A673 (cell line): ENCODE data around the gene VPS41. TPM values are rescaled to one million over a fixed set of nuclear protein-coding genes. Genes with fewer than 3 reads are reported as not detected.

Experiments
- BruUV-seq: library from RNA; stranded (reverse); fragments of 400-500 nt; replicated peaks from 2 replicates; lab custom pipeline; 2021; lab: Mats Ljungman, UMichigan
- CTCF ChIA-PET: fragments of 300-600 bp; sonication (Branson Sonifier 250); formaldehyde crosslinking; loops from one replicate; lab custom pipeline; 2022; ENCODE audit warnings: antibody characterized with exemption; lab: Charles Lee
- POLR2A ChIA-PET: fragments of 300-600 bp; sonication (Branson Sonifier 250); formaldehyde crosslinking; loops from one replicate; lab custom pipeline; 2022; ENCODE audit warnings: antibody characterized with exemption; ENCODE audit not compliant: low non-redundant PET; lab: Charles Lee
- DNase-seq: peaks from one replicate; pipeline ENCODE4 v3.0.0-alpha.2; 2015; ENCODE audit warnings: low spot score
- H3K27ac ChIP-seq: fragments of 200-600 bp; sonication (generic); 2 replicates; pipeline ENCODE4 v1.5.1; 2016; ENCODE audit warnings: mixed run types, low read depth, mild to moderate bottlenecking, mixed read lengths, antibody characterized with exemption, low read length; ENCODE audit not compliant: poor library complexity, severe bottlenecking
- H3K27me3 ChIP-seq: fragments of 200-600 bp; sonication (generic); replicated peaks from 2 replicates; pipeline ENCODE4 v1.6.1; 2017; ENCODE audit warnings: mixed run types, low read depth, mild to moderate bottlenecking, mixed read lengths, antibody characterized with exemption, low read length; ENCODE audit not compliant: insufficient read depth, poor library complexity
- H3K36me3 ChIP-seq: fragments of 200-600 bp; sonication (generic); 2 replicates; pipeline ENCODE4 v1.6.1; 2016; ENCODE audit warnings: mixed run types, mild to moderate bottlenecking, mixed read lengths, antibody characterized with exemption, low read length; ENCODE audit not compliant: insufficient read depth, poor library complexity, severe bottlenecking
- H3K4me1 ChIP-seq: fragments of 200-600 bp; sonication (generic); 2 replicates; pipeline ENCODE4 v1.6.1; 2017; ENCODE audit warnings: mixed run types, mild to moderate bottlenecking, mixed read lengths, antibody characterized with exemption, low read length; ENCODE audit not compliant: insufficient read depth, poor library complexity, severe bottlenecking
- H3K4me3 ChIP-seq: fragments of 200-600 bp; sonication (generic); 2 replicates; pipeline ENCODE4 v1.5.1; 2016; ENCODE audit warnings: low read depth, mixed run types, mild to moderate bottlenecking, mixed read lengths, low read length; ENCODE audit not compliant: poor library complexity, severe bottlenecking
- H3K9me3 ChIP-seq: fragments of 200-600 bp; sonication (generic); 2 replicates; pipeline ENCODE4 v1.6.1; 2016; ENCODE audit warnings: mixed run types, low read depth, mild to moderate bottlenecking, mixed read lengths, antibody characterized with exemption, low read length; ENCODE audit not compliant: poor library complexity, severe bottlenecking
- EZH2 ChIP-seq: fragments of 200-600 bp; sonication (generic); IDR thresholded peaks from 2 replicates; pipeline ENCODE4 v1.6.1; 2017; ENCODE audit warnings: borderline replicate concordance, low read depth, mild to moderate bottlenecking, mixed read lengths, antibody characterized with exemption, low read length; ENCODE audit not compliant: poor library complexity, severe bottlenecking
- intact Hi-C: fragments of 100-400 bp; cut with micrococcal nuclease; formaldehyde crosslinking; loops from one replicate; pipeline ENCODE4 v1.10.0; 2022; ENCODE audit not compliant: unreplicated experiment
- total RNA-seq: library from RNA; stranded (reverse); gene quantifications from 2 replicates; pipeline ENCODE4 v1.2.3, GENCODE V29; 2021
- TF ChIP-seq, protein P1 (sequence below): fragments of 300-800, 200-600 bp; sonication (generic); conservative IDR thresholded peaks from 2 replicates; pipeline ENCODE4 v1.5.1; 2017; ENCODE audit warnings: low read depth, mild to moderate bottlenecking, antibody characterized with exemption, low read length, moderate library complexity, mixed read lengths

VPS41 gene
- total RNA-seq, 1 experiment from 2014 or later = 45.8 TPM

DNA sequence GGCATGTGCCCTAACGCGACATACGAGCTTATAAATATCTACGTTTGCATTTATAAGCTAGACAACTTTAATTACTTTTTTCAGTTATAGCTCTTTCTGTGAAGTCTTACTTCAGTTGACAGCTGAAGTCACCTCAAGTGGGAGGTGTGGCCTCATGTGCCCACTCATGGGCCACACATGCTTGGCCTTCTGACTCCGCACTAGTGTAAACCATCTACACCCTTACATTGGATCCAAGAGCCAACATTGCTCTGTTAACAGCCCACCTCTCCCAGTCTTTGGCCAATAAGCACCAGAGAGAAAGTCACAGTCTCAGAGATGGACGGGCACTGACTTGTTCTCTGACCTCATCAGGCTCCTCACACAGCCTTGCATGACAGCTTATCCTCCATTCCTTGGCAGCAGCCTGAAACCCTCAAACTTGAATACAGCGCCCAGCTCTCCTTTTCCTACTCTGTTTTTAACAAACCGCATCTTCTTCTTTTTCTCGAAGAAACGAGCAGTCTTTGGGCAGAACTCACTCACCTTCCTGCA lies 206.9 kb downstream of the VPS41 start:
- Histone ChIP-seq H3K9me3 (no peaks in the 10 kb centered on the region), H3K4me3 (no peak overlapping the region), H3K36me3 (no peaks in the 10 kb centered on the region), H3K27me3 (no peaks in the 10 kb centered on the region), H3K27ac (no peak overlapping the region), H3K4me1 (no peaks in the 10 kb centered on the region)
- TF ChIP-seq, protein P1, sequence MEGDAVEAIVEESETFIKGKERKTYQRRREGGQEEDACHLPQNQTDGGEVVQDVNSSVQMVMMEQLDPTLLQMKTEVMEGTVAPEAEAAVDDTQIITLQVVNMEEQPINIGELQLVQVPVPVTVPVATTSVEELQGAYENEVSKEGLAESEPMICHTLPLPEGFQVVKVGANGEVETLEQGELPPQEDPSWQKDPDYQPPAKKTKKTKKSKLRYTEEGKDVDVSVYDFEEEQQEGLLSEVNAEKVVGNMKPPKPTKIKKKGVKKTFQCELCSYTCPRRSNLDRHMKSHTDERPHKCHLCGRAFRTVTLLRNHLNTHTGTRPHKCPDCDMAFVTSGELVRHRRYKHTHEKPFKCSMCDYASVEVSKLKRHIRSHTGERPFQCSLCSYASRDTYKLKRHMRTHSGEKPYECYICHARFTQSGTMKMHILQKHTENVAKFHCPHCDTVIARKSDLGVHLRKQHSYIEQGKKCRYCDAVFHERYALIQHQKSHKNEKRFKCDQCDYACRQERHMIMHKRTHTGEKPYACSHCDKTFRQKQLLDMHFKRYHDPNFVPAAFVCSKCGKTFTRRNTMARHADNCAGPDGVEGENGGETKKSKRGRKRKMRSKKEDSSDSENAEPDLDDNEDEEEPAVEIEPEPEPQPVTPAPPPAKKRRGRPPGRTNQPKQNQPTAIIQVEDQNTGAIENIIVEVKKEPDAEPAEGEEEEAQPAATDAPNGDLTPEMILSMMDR = no peak
- no peak for TF ChIP-seq EZH2
- ChIA-PET CTCF (no interaction called here), POLR2A (no interaction called here)
- intact Hi-C loops = no loop called here
- DNase-seq = no peak
- BruUV-seq = no TSS peak

DNA sequence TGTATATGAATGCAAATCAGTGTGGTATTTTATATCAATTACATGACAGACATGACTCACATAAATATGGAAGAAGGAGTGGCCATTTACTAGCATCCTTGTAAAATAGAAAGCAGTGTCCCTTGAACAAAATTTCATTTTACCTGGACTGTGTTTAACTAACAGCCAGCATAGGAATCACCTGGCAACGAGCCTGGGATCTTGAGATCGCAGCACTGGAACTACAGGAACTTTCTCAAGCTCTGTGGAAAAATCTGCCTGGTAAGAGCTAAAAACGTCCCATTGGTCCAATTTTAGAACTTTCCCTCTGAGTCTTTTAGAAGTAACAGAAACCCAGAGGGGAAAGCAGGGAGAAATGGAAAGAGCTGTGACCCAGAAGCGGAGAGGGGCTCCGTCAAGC lies 208.9 kb downstream of the VPS41 start:
- no peak for DNase-seq
- Histone ChIP-seq H3K4me3 (no peak overlapping the region), H3K4me1 (no peaks in the 10 kb centered on the region), H3K27me3 (no peaks in the 10 kb centered on the region), H3K36me3 (no peaks in the 10 kb centered on the region), H3K9me3 (no peaks in the 10 kb centered on the region), H3K27ac (no peak overlapping the region)
- ChIA-PET POLR2A (no interaction called here), CTCF (no interaction called here)
- BruUV-seq = no TSS peak
- intact Hi-C loops = no loop called here
- TF ChIP-seq, protein P1 = no peak
- no peak for TF ChIP-seq EZH2

DNA sequence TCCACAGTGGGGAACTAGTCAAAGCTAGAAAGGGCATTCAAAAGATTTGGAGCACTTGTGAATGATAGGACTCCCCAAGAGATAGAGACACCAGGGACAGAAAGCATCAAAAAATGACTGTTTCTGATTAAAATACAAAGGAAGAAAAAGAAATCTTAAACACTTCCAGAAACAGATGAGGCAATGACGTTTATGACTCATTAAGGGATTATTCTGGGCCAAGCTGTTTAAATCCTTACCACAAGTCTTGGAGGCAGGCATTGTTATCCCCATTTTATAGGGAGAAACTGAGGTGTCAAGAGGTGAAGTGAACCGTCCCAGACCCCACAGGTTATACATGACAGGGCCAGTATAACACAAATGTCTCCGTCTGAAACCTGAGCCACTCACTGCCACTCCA lies 209.5 kb downstream of the VPS41 start:
- ChIA-PET POLR2A (no interaction called here), CTCF (no interaction called here)
- H3K27ac ChIP-seq = no peak overlapping the region
- no peaks in the 10 kb centered on the region for H3K9me3 ChIP-seq
- no peak overlapping the region for H3K4me3 ChIP-seq
- no TSS peak for BruUV-seq
- H3K4me1 ChIP-seq = no peaks in the 10 kb centered on the region
- no peaks in the 10 kb centered on the region for H3K27me3 ChIP-seq
- DNase-seq = peak; percentile 23
- no peak for TF ChIP-seq EZH2
- TF ChIP-seq, protein P1 = no peak
- H3K36me3 ChIP-seq = no peaks in the 10 kb centered on the region
- intact Hi-C loops = no loop called here
